Measurements from ENCODE around the gene PRSS57.

Gene PRSS57

DNA sequence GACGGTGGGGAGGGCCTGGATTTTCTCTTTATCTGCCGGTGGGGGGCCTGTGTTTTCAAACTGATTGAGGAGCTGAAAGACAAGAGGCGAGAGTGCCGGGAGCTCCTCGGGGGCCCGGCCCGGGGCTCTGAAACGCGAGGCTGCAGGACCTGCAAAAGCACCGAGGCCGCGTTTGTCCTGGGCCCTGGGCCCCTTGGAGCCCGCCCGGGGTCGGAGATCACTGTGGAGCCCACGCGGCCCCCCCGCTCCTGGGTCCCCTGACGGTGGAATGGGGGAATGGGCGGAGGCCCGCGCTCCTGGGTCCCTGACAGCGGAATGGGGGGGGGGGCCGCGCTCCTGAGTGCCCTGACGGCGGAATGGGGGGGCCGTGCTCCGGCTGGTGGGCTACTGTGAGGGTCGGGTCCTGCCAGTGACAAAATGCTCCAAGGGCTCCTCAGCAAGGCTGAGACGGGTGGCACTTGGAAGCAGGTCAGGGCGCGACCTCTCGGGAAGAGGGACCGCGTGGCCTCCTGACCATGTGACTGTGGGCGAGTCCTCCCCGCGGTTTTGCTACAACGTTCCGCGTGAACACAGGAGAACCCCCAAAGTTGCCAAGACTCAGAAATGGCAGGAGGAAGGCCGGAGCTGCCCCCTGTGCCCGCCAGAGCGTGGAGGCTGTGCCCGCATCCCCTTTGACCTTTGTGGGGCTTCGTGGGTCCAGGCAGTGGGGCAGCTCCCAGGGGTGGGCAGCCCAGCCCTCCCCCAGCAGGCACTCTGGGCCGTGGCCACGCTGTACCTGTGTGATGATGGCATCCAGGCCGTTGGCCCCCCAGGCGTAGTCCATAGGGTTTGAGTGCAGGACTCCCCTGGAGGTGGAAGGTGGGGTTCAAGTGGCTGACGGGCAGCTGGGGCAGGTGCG lies 46.1 kb downstream of the PRSS57 start:
- DNase-seq, result no peak

DNA sequence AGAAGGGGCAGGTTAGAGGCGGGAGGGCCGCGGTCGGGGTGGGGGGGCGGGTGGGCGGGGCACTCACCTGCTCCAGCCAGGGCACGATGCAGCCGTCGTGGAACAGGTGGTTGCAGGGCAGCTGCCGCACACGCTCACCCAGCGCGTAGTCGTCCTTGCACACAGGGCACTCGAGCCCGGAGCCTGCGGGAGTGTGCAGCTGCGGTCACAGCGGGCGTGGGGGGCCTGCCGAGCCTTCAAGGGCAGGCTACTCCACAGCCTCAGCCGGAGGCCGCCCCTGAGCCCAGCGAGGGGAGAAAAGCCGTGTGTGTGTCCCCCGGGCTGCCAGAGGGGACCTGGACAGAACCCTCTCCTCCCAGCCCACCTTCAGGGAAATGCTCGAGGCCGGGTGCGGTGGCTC lies 46.9 kb downstream of the PRSS57 start:
- no peak for DNase-seq

DNA sequence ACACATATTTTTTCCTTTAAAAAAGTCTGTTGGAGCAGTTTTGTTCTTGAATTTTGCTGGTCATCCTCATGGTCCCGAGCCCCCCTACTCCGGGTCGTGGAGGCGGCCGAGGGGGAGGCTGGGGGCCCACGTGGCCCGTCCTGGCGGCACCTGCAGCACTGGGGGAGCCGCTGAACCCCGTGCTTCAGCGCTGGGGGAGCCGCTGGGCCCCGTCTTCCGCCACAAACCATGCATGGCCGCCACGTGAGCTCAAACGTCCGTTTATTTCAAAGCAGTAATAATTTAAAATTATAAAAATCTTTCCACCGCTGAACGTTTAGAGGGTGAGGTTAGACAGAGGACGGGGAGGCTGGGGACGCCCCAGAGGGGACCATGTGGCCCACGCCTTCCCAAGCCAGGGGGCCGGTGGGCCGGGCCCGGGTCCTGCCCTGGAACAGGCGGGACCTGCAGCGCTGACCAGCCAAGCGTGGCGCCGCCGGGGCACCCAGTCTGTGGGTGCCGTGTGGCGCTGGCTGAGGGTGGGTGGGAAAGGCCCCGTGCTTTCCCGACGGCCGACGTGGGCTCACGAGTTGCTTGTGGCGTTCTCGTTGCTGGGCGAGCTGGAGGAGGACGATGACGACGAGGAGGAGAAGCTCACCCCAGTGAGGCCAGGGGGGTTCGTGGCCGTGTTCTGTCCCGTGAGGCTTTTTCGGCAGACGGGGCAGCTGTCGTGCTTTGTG lies 47.5 kb downstream of the PRSS57 start:
- DNase-seq, result no peak

DNA sequence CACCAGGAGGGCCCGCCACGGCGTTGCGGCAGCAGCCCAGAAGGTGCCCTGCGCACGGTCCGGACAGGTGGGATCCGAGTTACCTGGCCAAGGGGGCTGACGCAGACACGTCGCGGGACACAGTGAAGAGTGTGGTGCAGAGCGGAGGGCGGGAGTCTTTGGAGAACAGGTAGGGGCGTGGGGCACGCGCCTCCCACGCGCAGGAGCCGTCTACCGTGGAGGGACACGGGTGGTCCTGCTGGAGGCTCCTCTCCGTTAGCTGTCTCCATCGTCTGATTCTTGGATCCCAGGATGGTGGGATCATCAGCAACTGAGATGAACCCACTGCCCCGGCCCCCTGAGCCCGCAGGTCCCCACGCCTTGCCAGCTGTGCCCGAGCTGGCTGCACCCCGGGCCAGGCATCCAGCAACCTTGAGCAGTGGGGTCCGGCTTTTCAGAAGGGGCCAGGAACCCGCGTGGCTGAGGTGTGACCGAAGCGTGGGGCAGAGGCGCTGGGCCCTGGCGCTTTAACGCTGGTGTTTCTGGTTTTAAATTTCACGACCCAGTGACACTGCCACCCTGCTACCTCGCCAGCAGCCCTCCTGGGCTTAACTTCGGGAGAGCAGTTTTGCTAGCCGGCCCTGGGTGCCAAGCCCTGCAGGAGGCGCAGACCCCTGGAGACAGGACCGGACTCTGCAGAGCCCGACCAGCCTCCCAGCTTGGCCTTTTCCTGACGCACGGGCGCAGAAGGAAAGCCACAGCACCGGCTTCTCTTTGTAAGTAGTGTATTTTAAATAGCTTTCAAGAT lies 48.3 kb downstream of the PRSS57 start:
- no peak for DNase-seq

DNA sequence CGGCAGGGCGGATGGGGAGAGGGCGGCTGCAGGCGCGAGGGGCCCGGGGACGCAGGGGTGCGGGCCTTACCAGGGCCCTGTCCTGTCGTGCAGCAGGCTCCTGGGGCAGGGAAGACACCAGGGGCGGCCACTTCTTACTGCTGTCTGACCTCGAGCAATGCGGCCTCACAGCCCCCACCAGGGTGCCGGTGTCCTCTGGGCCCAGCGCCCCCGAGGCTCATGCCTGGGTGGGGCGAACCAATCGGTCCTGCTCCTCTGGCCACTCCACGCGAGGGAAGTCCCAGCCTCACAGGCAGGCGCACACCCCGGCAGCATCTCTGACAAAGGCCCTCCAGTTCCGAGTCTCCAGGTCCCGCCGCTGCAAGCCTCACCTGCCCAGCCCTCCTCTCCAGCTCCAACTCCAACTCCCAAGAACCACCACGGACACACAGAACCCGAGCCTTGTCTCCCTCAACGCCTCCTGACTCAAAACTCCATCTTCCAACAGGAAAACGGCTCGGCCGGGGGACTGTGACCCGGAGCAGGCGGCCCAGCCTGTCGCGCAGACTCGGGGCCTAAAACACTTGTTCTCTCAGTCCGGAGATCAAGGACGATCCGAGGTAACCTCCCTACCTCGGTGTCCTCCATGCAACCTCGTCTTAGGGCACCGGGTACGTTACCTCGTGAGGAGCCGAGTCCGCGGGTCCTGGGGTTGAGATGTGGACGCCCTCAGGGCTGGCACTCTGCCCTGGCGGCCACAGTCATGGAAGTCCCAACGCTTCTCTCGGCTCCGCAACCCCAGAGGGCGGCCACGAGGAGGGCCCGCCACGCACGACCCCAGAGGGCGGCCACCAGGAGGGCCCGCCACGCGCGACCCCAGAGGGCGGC lies 49.1 kb downstream of the PRSS57 start:
- no peak for DNase-seq

DNA sequence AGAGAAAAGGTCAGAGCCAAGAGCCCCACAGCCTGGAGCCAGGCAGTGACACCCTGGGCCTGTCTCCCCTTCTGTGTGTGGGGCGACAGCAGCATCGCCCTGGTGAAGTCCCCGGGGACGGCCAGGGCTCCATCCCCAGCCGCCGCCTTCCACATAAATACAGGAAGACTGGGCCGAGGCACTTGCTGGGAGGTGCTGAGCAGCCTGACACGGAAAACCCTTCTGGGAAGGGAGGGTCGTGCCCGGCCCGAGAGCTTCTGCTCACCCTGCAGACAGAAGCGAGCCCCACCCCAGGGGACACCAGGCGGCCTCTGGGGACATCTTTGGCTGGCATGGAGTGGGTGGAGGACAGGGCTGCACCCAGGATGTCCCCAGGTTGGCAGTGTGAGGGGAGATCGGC lies 50.5 kb downstream of the PRSS57 start:
- DNase-seq, result no peak

DNA sequence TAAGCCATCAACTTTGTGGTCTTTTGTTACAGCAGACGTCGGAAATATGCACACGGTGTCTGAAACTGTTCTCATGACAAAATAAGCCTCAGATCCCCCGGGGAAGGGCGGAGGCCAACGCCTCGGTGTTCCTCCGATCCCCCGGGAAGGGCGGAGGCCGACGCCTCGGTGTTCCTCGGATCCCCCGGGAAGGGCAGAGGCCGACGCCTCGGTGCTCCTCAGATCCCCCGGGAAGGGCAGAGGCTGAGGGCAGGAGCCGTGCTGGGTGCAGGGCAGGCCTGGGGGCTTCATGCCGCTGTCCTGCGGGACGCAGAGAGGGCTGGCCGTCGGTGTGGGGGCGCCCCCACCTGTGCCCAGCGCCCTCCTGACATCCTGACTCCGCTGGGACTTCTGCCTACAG lies 50.9 kb downstream of the PRSS57 start:
- no peak for DNase-seq

DNA sequence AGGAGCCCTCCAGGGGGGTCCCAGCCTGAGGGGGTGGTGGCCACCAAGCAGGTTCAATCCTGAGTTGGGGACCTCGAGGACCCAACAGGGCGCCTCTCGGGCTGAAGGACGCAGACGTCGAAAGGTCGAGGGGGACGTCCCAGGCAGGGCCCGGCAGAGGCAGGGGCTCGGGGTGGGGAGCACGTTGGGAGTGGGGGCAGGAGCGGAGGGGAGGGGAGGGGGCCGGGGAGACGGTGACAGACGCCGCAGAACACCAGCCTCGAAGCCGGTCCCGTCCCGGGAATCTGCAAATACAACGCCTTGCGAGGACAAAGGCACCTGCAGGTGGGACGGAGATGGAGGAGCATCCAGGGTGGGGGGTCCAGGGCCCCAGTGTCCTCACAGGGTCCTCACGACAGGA lies 51.5 kb downstream of the PRSS57 start:
- DNase-seq, result no peak

DNA sequence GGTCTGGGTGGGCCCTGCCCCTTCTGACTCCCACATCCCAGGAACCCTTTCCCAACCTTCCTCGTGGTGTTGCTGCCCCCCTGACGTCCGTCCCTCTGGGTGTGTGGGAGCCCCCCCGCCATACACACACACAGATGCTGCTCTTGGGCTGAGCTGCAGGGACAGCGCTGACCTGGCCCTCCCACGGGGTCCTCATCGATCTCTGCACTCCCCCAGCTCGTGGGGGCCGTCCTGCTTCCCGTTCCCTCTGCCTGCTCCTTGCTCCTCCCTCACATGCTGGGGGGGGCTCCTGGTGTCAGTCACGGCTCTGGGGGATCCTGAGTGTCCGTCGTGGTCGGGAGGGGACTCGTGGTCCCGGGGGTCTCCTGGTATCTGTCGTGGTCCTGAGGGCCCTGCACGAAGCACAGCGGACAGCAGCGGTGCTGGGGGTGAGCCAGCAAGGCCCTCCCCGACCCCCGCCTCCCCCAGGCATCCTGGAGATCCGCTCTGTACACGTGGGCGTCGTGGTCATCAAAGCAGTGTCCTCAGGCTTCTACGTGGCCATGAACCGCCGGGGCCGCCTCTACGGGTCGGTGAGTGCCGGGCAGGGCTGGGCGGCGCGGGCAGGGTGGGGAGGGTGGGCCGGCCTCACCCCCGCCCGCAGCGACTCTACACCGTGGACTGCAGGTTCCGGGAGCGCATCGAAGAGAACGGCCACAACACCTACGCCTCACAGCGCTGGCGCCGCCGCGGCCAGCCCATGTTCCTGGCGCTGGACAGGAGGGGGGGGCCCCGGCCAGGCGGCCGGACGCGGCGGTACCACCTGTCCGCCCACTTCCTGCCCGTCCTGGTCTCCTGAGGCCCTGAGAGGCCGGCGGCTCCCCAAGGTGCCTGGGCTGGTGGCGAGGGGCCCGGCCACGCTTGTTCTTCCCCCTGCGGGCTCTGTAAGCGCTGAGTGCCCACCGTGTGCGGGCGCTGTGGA lies 52.2 kb downstream of the PRSS57 start:
- DNase-seq, result no peak

DNA sequence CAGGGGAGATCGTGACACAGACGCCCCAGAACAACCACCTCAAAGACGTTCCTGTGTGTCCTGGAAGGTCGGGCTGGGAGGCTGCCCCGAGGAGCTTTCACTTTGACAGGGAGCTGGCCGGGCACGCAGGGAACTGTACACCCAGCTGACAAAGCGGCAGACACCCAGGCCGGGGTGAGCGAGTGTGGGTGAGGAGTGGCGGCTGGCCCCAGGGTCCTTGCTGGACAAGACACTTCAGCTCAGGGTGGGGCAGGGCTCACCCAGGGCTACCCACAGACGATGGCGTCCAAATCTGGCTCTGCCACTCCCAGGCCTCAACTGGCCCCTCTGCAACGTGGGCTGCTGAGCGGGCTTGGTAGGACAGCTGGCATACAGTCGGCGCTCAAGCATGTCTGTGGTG lies 53.5 kb downstream of the PRSS57 start:
- no peak for DNase-seq

DNA sequence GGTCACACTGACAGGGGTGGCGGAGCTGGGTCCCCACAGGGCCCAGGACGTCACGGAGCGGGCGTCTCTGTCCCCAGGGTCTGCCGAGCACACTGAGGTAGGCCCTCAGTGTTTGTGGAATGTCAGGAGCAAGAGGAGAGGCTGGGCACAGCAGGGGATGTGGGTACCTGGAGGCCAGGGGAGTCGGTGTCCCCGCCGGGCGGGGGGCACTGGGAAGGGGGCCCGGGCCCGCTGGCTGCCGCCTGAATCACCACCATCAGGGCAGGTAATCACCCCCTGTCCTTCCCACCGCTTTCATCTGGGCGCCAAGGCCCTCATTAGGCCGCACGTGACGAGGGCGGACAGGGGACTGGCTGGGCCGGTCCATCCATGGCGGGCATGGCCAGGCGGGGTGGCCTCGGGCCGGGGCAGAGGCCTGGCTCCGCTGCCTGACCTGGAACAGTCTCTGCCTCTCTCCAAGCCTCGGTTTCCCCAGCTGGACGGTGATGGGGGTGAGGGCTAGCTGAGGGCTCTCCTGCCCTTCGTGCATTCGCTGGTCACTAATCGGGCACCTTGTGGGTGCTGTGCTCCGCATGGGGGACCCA lies 54.6 kb downstream of the PRSS57 start:
- no peak for DNase-seq

DNA sequence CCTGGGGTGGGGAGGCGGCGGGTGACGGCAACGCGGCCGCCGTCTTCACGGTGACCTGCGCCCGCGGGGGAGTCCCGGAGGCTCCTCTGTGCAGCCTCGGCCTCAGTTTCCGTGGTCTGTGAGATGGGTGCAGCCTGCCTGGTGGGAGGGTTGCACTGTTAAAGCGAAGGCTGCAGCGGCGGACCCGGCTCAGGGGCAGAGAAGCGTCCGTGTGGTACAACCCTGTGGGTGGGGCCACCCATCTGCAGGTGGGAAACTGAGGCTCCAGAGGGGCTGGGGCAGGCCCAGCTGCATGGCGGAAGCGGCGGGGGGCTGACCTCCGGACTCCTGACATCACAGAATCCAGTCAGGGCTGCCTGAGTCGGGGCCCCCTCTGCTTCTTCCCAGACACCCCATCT lies 55.1 kb downstream of the PRSS57 start:
- no peak for DNase-seq

DNA sequence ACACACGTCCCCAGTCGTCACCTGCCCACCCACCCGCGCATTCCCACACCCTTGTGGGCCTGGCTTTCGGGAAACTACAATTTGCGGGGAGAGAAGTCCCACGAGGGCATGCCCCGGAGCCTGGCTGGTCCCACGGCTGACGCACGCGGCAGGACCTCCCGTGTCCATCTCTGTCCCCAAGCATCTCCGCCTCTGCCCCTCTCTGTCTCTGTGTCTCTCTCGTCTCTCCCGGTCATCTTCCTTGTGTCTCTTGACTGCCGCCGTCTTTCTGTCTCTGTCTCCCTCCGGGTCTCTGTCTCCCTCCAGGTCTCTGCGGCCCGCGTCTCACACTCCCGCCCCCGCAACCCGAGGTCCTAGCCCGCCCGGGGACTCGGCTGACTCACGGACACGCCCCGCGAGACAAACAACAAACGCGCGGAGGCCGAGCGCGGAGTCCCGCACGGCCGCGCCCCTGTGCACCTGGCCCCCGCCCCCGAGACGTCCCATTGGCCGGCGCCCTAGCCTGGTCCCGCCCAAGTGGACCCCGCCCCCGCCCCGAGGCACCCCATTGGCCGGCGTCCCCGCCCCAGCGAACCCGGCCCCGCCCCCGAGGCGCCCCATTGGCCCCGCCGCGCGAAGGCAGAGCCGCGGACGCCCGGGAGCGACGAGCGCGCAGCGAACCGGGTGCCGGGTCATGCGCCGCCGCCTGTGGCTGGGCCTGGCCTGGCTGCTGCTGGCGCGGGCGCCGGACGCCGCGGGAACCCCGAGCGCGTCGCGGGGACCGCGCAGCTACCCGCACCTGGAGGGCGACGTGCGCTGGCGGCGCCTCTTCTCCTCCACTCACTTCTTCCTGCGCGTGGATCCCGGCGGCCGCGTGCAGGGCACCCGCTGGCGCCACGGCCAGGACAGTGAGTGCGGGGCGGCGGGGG lies 55.7 kb downstream of the PRSS57 start, which contains the start of gene FGF22:
FGF22 (plus strand) TSS at position 627 of the 908 bp plus-strand sequence; CDS start at position 674, 47 bp downstream.
- DNase-seq, result peak; percentile 94

DNA sequence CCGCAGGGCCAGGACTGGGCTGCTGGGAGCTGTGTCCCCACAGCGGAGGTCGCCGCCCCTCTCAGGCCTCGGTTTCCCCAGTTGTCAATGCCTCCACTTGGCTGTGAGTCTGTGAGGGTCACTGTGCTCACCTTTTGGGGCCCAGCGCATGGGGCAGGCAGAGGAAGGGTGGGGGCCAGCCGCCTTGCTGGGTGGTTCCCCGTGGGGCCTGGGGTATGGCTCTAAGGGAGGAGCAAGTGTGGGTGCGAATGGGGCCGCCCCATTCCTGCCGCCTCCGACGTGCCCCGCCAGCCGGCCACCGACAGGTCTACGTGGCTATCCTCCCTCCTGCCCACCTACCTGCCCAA lies 56.4 kb downstream of the PRSS57 start:
- DNase-seq, result no peak
